Bone marrow (tissue), 2 donors: ENCODE results near the gene LPP.

Experiments
- DNase-seq, 2 donors: peaks; one replicate each; lab custom pipeline; 2025; lab: John Stamatoyannopoulos, UW

LPP gene

GRCh38 chr3:188554404-188554803 is 400.4 kb downstream of the LPP start:
- DNase-seq = no peak

DNA sequence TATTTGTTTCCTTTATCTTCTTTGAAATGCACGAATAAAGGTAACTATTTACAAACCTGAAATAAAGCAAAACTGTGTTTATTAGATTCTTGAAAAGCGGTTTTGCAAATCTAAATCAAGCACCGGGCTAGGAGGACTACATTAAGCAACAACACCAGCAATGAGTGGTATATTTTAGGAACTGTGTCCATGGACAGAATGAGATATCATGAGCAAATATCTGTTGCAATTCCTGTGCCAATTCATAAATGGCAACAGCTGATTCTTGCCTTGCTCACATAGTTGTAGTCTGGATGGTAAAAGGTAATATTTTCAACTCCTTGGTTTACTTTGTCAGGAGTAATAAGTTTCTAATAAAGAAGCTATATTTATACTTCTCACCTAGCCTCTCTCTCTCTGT is 403.3 kb downstream of the LPP start:
- DNase-seq = no peak

DNA sequence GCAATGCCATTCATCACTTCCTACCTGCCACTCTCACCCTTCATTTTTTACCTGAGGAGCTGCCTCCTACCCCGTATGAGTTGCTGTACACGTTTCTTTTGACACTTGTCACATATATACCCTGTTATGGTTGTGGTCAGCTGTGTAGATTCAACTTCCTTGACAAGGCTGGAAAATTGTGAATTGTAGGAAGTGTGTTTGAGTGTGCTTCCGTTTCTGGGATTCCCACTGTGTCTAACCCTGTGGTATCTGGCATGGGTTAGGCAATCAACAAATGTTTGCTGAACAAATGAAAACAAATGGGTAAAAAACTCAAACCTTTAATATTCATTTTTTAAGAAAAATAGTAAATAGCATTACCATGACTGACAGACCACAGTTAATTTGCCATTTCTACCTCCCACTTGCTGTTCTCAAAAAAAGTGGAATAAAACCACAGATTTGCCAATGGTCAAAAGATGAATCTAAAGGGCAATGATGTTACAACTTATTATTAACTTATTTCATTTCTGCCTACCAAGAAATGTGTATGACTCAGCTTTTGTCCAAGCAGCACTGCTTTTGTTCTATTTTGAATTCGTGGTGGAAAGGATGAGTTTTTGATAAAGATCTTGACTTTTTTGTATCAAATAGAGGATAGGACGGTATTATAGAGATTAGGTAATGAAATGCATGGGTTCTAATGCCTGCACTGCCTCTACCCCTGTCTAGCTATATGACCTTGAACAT is 404.6 kb downstream of the LPP start:
- no peak for DNase-seq

DNA sequence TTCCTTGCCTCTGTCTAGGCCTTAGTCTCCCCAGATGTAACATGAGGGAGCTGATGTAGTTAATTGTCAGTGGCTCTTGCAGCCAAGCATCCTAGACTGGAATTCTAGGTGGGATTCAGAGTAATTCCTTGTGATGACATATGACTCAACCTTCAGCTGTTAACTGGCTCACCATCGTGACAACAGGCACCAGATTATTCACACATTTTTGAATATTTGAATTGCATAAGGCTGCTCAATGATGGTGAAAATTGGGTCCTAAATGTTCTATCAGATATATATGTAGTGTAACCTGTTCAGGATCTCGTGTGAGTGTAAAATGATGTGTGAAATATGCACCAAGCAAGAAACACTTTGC is 405.1 kb downstream of the LPP start:
- DNase-seq = no peak

DNA sequence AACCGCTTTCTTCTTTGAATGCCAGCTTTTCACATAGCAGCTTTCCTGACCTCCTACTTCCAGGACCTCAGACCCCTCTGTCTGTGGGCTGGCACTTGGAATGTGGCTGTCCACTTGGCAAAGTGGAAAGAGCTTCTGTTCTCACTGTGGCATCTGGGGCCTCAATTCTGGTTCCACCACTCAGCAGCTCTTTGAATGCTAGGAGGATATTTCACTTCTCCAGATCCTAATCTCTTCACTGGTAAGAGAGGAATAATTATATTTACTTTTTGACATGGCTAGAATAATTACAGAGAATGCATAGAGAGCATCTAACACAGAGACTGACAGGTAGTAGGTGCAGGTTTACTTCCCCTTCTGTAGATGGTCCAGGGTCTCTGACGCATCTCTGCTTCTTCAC is 405.9 kb downstream of the LPP start:
- no peak for DNase-seq

DNA sequence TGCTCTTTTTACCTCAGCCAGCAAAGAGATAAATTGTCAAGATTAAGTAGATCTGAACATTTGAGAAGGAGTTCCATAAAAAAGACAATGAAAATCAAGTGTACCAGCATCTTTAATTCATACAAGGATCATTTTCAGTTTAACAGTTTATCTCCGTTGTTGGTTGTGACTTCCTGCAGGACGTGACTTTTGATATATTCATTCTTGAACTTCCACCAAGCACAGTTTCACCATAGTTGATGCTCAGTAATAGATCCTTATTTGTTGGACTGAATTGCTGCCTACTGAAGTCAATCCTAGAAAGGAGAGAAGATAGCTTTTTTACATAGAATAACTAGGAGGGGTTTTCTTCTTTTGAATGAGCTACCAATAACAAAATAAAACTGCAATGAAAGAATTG is 408.2 kb downstream of the LPP start:
- DNase-seq = peak in 1 of 2 donors; percentile 20

DNA sequence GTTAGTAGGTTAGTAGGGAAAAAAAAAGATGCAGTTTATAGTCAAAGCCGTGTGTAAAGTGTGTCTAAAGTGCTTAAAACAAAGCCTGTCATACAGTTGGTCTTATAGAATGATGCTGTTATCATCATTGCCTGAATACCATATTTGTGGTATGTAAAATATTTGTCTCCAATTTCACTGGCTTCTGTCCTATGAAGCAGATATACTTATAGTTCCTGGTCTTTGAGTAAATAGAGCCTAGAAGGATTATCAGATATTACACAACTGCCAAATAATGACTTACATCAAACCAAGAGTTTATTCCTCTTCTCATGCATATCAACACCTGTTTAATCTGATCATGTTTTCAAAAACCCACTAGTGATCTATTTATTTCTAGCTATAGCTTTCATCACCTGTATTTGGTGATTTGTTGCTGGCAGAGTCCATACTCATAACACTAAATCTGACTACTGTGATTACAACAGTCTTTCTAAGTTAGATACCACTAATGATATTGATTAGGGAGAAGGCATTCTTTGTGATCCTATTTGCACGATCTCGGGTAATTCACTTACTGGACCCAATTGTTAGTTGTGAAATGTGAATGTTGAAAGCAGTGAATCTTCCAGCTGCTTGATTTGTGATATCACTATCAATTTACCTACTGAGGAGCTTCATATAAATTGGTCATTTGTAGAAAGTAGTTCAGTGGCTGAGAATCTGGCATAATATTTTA is 413.7 kb downstream of the LPP start:
- no peak for DNase-seq

GRCh38 chr3:188568736-188569135 is 414.8 kb downstream of the LPP start:
- DNase-seq = no peak

- DNase-seq = no peak
Measured at GRCh38 chr3:188571531-188572095, 417.7 kb downstream of the LPP start.

GRCh38 chr3:188573291-188573940 is 419.5 kb downstream of the LPP start:
- DNase-seq = no peak

- no peak for DNase-seq
Measured at GRCh38 chr3:188573956-188574355, 420.0 kb downstream of the LPP start.

DNA sequence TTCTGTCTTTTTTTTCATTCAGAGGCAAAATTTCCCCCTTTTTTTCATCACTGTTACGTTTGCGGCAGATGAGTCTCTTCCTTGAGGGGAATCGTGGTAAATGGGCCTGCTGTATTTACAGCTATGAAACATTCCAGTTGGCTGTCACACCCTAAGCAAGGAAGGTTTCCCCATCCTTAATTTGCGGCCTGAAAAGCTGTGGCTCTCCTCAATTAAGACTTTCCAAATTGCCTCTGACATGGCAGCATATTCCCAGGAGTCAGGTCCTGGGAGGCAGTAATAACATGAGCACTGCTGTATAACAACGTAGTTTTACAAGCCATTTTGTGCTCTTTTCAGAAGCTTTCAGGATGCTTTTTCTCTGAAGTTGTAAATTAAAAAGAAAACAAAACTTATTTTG is 420.9 kb downstream of the LPP start:
- no peak for DNase-seq

- no peak for DNase-seq
Measured at GRCh38 chr3:188575501-188575900, 421.5 kb downstream of the LPP start.

- no peak for DNase-seq
Measured at GRCh38 chr3:188577539-188577938, 423.6 kb downstream of the LPP start.

GRCh38 chr3:188578576-188579363 is 424.8 kb downstream of the LPP start:
- DNase-seq = peak in 1 of 2 donors; percentile 75

DNA sequence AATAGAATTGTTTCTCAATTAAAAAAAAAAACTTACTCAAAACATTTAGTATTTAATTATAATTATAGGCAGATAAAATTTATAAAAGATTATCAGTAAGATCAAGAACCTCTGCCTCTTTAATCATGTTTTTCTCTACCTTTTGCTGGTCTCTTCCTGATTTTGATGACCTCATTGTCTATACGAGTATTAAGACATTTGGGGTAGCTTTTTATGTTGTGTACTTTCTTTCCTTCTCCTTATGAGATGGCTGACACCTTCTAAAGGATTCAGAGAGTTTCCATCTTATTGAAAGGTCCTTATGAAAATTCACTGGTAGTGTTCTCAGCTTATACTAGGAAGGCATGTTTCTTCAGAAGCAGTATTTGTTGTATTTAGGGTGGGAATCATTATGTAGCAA is 426.3 kb downstream of the LPP start:
- no peak for DNase-seq

DNA sequence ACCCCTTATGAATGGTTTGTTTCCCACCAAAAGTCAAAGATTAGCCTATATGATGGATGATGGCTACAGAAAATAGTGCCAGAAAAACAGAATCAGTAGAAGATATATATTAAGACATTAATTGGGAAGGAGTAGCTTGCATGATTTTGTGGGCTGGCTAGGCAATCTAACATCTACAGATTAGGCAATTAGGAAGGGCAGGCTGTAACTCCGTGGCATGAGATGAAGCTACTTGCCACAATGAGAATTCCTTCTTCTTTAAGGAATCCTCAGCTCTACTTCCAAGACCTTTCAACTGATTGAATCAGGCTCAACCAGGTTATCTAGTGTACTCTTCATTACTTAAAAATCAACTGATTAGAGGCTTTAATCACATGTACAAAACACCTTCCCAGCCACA is 426.7 kb downstream of the LPP start:
- no peak for DNase-seq

DNA sequence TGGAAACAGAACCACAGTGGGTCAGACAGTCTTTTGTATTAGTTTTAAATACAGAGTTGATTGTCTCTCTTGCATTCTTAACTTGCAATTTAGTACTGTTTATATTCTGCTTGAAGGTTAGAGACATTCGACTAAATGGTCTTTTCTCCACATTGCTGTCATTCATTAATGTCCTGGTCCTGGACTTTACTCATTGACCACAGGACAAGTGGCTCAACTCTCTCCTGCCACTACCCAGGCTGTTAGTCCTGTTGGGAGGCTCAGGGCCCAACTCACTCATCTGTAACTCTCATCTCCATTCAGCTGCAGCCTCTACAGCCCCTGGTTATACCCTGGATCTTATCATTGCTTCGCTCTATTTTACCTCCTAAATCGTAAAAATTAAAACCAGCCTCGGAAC is 427.4 kb downstream of the LPP start:
- no peak for DNase-seq

GRCh38 chr3:188581792-188582191 is 427.8 kb downstream of the LPP start:
- DNase-seq = no peak

DNA sequence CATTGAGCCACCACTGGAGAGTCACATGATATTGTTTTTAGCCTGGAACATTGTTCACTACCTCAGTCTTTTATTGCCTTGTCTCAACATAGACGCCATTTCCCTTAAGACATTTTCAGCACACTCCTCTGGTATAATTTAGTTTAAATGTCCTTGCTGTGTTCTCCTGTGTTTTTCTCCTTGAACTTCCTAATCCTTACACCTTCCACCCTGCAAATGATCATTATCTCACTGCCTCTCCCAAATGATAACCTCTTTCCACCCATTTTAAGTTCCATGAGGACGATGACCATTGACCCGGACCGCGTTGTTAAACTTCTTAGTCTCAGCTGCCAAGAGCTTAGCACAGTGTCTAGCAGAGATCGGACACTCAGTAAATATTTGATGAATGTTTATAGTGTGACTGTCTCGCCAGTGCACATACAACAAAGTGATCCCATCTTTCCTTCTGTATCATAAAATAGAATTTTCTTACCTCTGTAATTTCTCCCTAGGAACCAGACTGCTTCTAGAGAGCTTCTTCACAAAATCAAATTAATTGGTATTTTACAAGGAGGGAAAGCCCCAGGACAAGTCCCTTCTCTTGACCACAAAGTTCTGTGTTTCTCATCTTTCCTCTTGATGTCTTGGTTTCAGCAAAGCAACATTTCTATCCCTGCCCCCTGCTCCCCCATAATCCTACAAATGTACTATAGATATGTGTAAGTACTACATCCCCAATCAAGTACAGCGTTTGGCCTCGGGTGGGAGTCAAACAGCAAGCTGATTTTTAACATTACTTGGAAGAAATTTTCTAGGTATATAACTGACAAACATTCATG is 429.6 kb downstream of the LPP start:
- no peak for DNase-seq

GRCh38 chr3:188584162-188584529 is 430.2 kb downstream of the LPP start:
- peak in 1 of 2 donors; percentile 56 for DNase-seq
